Adrenal gland (tissue), 12 donors: Measurements from ENCODE around the gene LRRK2. TPM values are rescaled to one million over a fixed set of nuclear protein-coding genes. Genes with fewer than 3 reads are reported as not detected.
A peak's percentile ranks its signal among the peaks of the same experiment; 100 is the strongest.

ENCODE experiments used
- DNase-seq, 7 donors: peaks; one replicate each; pipeline ENCODE4 v3.0.0-alpha.2; 2019 to 2020
- H3K27ac ChIP-seq, 5 donors: fragments of 200-600 bp; sonication (generic) in 4 of 5; 1 replicate in 3 of 5; 2 replicates in 2 of 5; pipeline versions ENCODE4 v1.5.1 to v1.8.0; 2016 to 2020; ENCODE audit warnings: mild to moderate bottlenecking in 1 of 5
- H3K27me3 ChIP-seq: fragments of 200-600 bp; 2 replicates; pipeline ENCODE4 v1.8.0; 2021
- H3K36me3 ChIP-seq, 2 donors: fragments of 200-600 bp; replicated peaks in 1 of 2; 1 replicate in 1 of 2; 2 replicates in 1 of 2; pipeline versions ENCODE4 v1.5.1 to v1.8.0; 2018 to 2022
- H3K4me1 ChIP-seq, 2 donors: fragments of 200-600 bp; replicated peaks in 1 of 2; 1 replicate in 1 of 2; 2 replicates in 1 of 2; pipeline versions ENCODE4 v1.5.1 to v1.8.0; 2018 to 2021
- H3K4me3 ChIP-seq, 4 donors: fragments of 200-600 bp; sonication (generic) in 3 of 4; one replicate each; pipeline ENCODE4 v1.5.1; 2016 to 2018
- H3K9me3 ChIP-seq, 3 donors: fragments of 200-600 bp; sonication (generic) in 1 of 3; replicated peaks in 1 of 3; 1 replicate in 2 of 3; 2 replicates in 1 of 3; pipeline versions ENCODE4 v1.5.1 to v1.8.0; 2016 to 2021
- POLR2A ChIP-seq, 2 donors: fragments of 450-650 bp; IDR thresholded peaks; one replicate each; pipeline ENCODE4 v1.6.1; 2017; ENCODE audit warnings: antibody characterized with exemption in 2 of 2, mild to moderate bottlenecking in 2 of 2, moderate library complexity in 1 of 2
- WGBS, 4 donors: extraction: QIAGEN DNeasy Blood & Tissue Kit in 2 of 4; methylation state at CpG; one replicate each; pipeline versions ENCODE4 v1.1.5 to v1.1.7; 2013 to 2017; 5-methylcytosine and 5-hydroxymethylcytosine counted together
- intact Hi-C, 2 donors: fragments of 100-400 bp; cut with DNase I; formaldehyde crosslinking; loops; one replicate each; pipeline versions ENCODE4 v1.14.1 to v1.15.0; 2022 to 2023
- polyA plus RNA-seq, 3 donors: library from polyadenylated mRNA; stranded (reverse); fragments of 200-250 nt in 2 of 3; fragments of 350-450 nt in 1 of 3; fragmentation: Illumina TruSeq in 1 of 3; extraction: RNeasy Lipid Tissue Mini Kit (QIAGEN cat#74804) in 1 of 3; gene quantifications; one replicate each; pipeline ENCODE4 v1.2.3, GENCODE V29; 2013 to 2014
- total RNA-seq, 9 donors: library from RNA; depleted of rRNA in 4 of 9; stranded (reverse); fragments of >200 nt in 4 of 9; fragments of 120-200 nt in 1 of 9; fragmentation: NEBNext Ultra II Directional in 1 of 9; extraction: Animal tissue kit (Norgen Biotek cat#: 25700) in 1 of 9; gene quantifications; one replicate each; pipeline versions ENCODE4 v1.1.0 to v1.2.4, GENCODE V29; 2013 to 2023
- TF ChIP-seq, protein P1 (sequence below), 6 experiments: fragments of 450-650 bp in 4 of 6; fragments of 200-600 bp in 2 of 6; sonication (generic) in 1 of 6; IDR thresholded peaks; 1 replicate in 5 of 6; 2 replicates in 1 of 6; pipeline versions ENCODE4 v1.5.1 to v1.8.0; 2016 to 2021; ENCODE audit warnings: antibody characterized with exemption in 6 of 6, mild to moderate bottlenecking in 2 of 6, moderate library complexity in 1 of 6
- donor health status: healthy with polysubstance abuse.
- donor health status: Bipolar disorder and iron deficiency.
- donor health status: DM: yes; HTN: yes; CAD: no.
- donor health status: DM: no; HTN: no; CAD: no.
- donor health status: DM: no; HTN: no; CAD: no.
- donor health status: DM: yes; HTN: yes; CAD: no.

Gene LRRK2
- total and polyA plus RNA-seq, 12 donors, result 2.6 to 25.6 (median 12.2) TPM

DNA sequence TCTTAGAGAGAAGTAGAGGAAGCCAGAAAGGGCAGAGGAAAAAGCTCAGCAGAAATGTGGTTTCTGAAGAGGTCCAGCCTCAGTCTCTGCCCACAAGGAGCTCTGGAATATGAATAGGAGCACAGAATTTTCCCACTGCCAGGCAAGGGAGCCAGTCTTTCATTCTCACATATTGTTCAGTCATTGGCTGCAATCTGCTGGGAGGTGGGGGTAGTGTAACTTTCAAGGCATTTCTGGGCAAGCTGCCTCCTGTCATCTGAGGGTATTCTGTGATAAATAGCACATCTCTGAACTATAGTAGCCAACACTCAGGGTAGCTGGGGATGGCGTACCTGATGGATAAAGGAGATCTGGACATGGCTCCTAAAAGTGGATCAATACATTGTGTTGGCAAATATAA is 127.2 kb downstream of the LRRK2 start:
- Histone ChIP-seq H3K4me1 (no peaks in the 10 kb centered on the region), H3K27me3 (no peaks in the 10 kb centered on the region), H3K27ac (no peak overlapping the region), H3K4me3 (no peak overlapping the region), H3K9me3 (peaks cover 0 to 5% (median 0%) of the 10 kb centered on the region in 3 donors), H3K36me3 (no peaks in the 10 kb centered on the region)
- WGBS, 4 donors, result 93 to 100% (median 97%) methylated on average over 1 of the region's 1 CpG
- DNase-seq, result peak in 2 of 7 donors; percentile 2 to 8
- intact Hi-C loops, result no loop called here
- TF ChIP-seq, protein P1, sequence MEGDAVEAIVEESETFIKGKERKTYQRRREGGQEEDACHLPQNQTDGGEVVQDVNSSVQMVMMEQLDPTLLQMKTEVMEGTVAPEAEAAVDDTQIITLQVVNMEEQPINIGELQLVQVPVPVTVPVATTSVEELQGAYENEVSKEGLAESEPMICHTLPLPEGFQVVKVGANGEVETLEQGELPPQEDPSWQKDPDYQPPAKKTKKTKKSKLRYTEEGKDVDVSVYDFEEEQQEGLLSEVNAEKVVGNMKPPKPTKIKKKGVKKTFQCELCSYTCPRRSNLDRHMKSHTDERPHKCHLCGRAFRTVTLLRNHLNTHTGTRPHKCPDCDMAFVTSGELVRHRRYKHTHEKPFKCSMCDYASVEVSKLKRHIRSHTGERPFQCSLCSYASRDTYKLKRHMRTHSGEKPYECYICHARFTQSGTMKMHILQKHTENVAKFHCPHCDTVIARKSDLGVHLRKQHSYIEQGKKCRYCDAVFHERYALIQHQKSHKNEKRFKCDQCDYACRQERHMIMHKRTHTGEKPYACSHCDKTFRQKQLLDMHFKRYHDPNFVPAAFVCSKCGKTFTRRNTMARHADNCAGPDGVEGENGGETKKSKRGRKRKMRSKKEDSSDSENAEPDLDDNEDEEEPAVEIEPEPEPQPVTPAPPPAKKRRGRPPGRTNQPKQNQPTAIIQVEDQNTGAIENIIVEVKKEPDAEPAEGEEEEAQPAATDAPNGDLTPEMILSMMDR (IDR thresholded peaks at IDR 0.05), result no peak
- no peak for TF ChIP-seq POLR2A (IDR thresholded peaks at IDR 0.05)

DNA sequence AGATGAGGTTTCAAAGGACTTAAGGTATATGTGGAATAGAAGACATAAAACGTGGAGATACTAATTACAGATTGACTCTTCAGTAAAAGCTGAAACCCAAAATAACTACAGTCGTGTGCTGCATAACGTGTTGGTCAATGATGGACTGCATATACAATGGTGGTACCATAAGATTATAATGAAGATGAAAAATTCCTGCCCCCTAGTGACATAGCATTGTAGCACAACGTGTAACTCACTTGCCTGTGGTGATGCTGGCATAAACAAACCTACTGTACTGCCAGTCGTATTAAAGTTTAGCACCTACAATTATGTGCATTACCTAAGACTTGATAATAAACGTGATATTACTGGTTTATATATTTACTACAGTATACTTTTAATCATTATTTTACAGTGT is 150.3 kb downstream of the LRRK2 start:
- no peaks in the 10 kb centered on the region for H3K9me3 ChIP-seq
- TF ChIP-seq POLR2A (IDR thresholded peaks at IDR 0.05), result no peak
- TF ChIP-seq, protein P1 (IDR thresholded peaks at IDR 0.05), result peak in 3 of 6 experiments; percentile 11 to 16 (median 14)
- H3K27ac ChIP-seq, result no peak overlapping the region
- H3K36me3 ChIP-seq, result no peaks in the 10 kb centered on the region
- WGBS, 4 donors, result 76 to 88% (median 78%) methylated on average over 6 of the region's 6 CpGs
- intact Hi-C loops, result no loop called here
- no peak overlapping the region for H3K4me3 ChIP-seq
- H3K27me3 ChIP-seq, result no peaks in the 10 kb centered on the region
- no peak for DNase-seq
- H3K4me1 ChIP-seq, result no peaks in the 10 kb centered on the region

DNA sequence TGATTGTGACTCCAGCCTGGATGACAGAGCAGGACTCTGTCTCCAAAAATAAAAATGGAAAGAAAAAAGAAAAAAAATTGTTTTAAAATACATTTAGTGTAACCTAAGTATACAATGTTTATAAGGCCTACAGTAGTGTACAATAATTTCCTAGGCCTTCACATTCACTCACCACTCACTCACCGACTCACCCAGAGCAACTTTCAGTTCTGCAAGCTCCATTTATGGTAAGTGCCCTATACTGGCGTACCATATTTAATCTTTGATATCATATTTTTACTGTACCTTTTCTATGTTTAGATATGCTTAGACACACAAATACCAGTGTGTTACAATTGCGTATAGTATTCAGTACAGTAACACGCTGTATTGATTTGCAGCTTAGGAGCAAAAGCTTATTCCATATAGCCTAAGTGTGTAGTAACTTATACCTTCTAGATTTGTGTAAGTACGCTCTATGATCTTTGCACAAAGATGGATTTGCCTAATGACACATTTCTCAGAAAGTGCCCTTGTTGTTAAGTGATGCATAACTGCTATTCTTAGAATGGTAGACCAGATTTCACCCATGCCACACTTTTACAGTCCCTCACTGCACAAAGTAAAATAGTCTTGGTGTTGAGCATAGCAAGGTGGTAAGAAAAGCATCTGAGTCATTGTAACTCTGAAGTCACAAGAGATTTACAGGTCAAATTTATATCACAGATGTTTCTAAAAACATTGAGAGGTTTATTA is 151.9 kb downstream of the LRRK2 start:
- no peak for DNase-seq
- intact Hi-C loops, result no loop called here
- no peak for TF ChIP-seq POLR2A (IDR thresholded peaks at IDR 0.05)
- TF ChIP-seq, protein P1 (IDR thresholded peaks at IDR 0.05), result no peak

DNA sequence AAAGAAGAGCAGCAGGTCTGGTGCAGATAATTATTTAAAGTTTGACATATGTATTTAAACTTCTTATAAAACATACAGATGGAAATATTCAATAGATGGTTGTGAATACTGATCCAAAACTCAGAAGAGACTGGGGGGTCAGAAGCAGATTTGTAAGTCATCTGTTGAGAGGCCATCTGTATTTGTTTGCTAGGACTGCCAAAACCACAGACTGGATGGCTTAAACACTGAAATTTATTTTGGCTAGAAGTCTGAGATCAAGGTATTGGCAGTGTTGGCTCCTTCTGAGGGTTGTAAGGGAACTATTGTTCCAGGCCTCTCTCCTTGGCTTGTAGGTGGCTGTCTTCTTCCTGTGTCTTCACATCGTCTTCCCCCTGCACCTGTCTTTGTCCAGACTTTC is 153.9 kb downstream of the LRRK2 start:
- TF ChIP-seq POLR2A (IDR thresholded peaks at IDR 0.05), result no peak
- TF ChIP-seq, protein P1 (IDR thresholded peaks at IDR 0.05), result no peak
- 86 to 92% (median 89%) methylated on average over 1 of the region's 1 CpG for WGBS, 4 donors
- intact Hi-C loops, result no loop called here
- no peaks in the 10 kb centered on the region for H3K4me1 ChIP-seq
- H3K9me3 ChIP-seq, result no peaks in the 10 kb centered on the region
- no peak overlapping the region for H3K27ac ChIP-seq
- H3K4me3 ChIP-seq, result no peak overlapping the region
- DNase-seq, result no peak
- no peaks in the 10 kb centered on the region for H3K27me3 ChIP-seq
- no peaks in the 10 kb centered on the region for H3K36me3 ChIP-seq

More for the DNA sequence above, 151.9 kb downstream of the LRRK2 start:
- H3K9me3 ChIP-seq, result no peaks in the 10 kb centered on the region
- no peaks in the 10 kb centered on the region for H3K4me1 ChIP-seq
- H3K36me3 ChIP-seq, result no peaks in the 10 kb centered on the region
- no peak overlapping the region for H3K4me3 ChIP-seq
- 93 to 96% (median 95%) methylated on average over 5 of the region's 5 CpGs for WGBS, 4 donors
- no peak overlapping the region for H3K27ac ChIP-seq
- no peaks in the 10 kb centered on the region for H3K27me3 ChIP-seq
